GM23338 (cell line): Measurements from ENCODE around the gene ASPDH. TPM values are rescaled to one million over a fixed set of nuclear protein-coding genes. Genes with fewer than 3 reads are reported as not detected.
A peak's percentile ranks its signal among the peaks of the same experiment; 100 is the strongest.

Experiments
- ATAC-seq: fragments of 200-7000 bp; cut with Tn5 transposase; 3 replicates; pipeline ENCODE4 v1.9.1; 2020
- DNase-seq: peaks from one replicate; pipeline ENCODE4 v3.0.0-alpha.2; 2015; ENCODE audit warnings: low spot score
- H2AFZ ChIP-seq: fragments of 200-600 bp; sonication (generic); 2 replicates; pipeline ENCODE4 v1.8.0; 2016; ENCODE audit warnings: antibody characterized with exemption, mild to moderate bottlenecking, moderate library complexity
- H3F3A ChIP-seq: fragments of 200-600 bp; sonication (generic); replicated peaks from 2 replicates; pipeline ENCODE4 v1.8.0; 2017; ENCODE audit warnings: antibody characterized with exemption, mixed run types, low read depth
- H3K27ac ChIP-seq: fragments of 200-600 bp; sonication (generic); 2 replicates; pipeline ENCODE4 v1.6.1; 2016; ENCODE audit warnings: low read depth
- H3K27me3 ChIP-seq: fragments of 200-600 bp; sonication (generic); 2 replicates; pipeline ENCODE4 v1.8.0; 2016; ENCODE audit warnings: mild to moderate bottlenecking, mixed run types, moderate library complexity; ENCODE audit not compliant: insufficient read depth
- H3K36me3 ChIP-seq: fragments of 200-600 bp; sonication (generic); 2 replicates; pipeline ENCODE4 v1.8.0; 2016; ENCODE audit warnings: mild to moderate bottlenecking; ENCODE audit not compliant: insufficient read depth
- H3K4me1 ChIP-seq: fragments of 200-600 bp; sonication (generic); 2 replicates; pipeline ENCODE4 v1.8.0; 2016; ENCODE audit warnings: mild to moderate bottlenecking, moderate library complexity; ENCODE audit not compliant: insufficient read depth
- H3K4me2 ChIP-seq: fragments of 200-600 bp; sonication (generic); 2 replicates; pipeline ENCODE4 v1.7.1; 2017; ENCODE audit warnings: mixed run types
- H3K4me3 ChIP-seq: fragments of 200-600 bp; sonication (generic); 2 replicates; pipeline ENCODE4 v1.6.1; 2016; ENCODE audit warnings: mixed run types
- H3K79me2 ChIP-seq: fragments of 200-600 bp; sonication (generic); replicated peaks from 2 replicates; pipeline ENCODE4 v1.8.0; 2017; ENCODE audit warnings: mild to moderate bottlenecking; ENCODE audit not compliant: insufficient read depth
- H3K9me2 ChIP-seq: fragments of 200-600 bp; sonication (generic); 2 replicates; pipeline ENCODE4 v1.8.0; 2017; ENCODE audit not compliant: insufficient read depth
- H4K20me1 ChIP-seq: fragments of 200-600 bp; sonication (generic); replicated peaks from 2 replicates; pipeline ENCODE4 v1.8.0; 2017; ENCODE audit warnings: mild to moderate bottlenecking; ENCODE audit not compliant: insufficient read depth
- H3K27ac Mint-ChIP-seq: 2 replicates; pipeline ENCODE4 v1.8.0; 2020; ENCODE audit warnings: inconsistent platforms, mild to moderate bottlenecking, moderate library complexity, mixed read lengths
- H3K27me3 Mint-ChIP-seq: 3 replicates; pipeline ENCODE4 v1.8.0; 2022; ENCODE audit warnings: low read depth, mild to moderate bottlenecking, moderate library complexity, mixed read lengths, inconsistent platforms; ENCODE audit not compliant: insufficient read depth, poor library complexity
- H3K36me3 Mint-ChIP-seq: 3 replicates; pipeline ENCODE4 v1.8.0; 2021; ENCODE audit warnings: low read depth, mild to moderate bottlenecking, inconsistent platforms, moderate library complexity, mixed read lengths
- H3K4me1 Mint-ChIP-seq: 3 replicates; pipeline ENCODE4 v1.8.0; 2020; ENCODE audit warnings: mild to moderate bottlenecking, inconsistent platforms, mixed read lengths
- H3K4me3 Mint-ChIP-seq: 3 replicates; pipeline ENCODE4 v1.8.0; 2021; ENCODE audit warnings: moderate library complexity, mild to moderate bottlenecking, inconsistent platforms, mixed read lengths
- H3K9me3 Mint-ChIP-seq: 3 replicates; pipeline ENCODE4 v1.8.0; 2020; ENCODE audit warnings: moderate library complexity, mild to moderate bottlenecking, inconsistent platforms, mixed read lengths
- EZH2 ChIP-seq: fragments of 200-600 bp; sonication (generic); IDR thresholded peaks from one replicate; pipeline ENCODE4 v1.8.0; 2017; ENCODE audit warnings: antibody characterized with exemption, mild to moderate bottlenecking, low read depth; ENCODE audit not compliant: unreplicated experiment
- JUNB ChIP-seq: IDR thresholded peaks from one replicate; pipeline ENCODE4 v1.6.1; 2016; ENCODE audit warnings: antibody characterized with exemption; ENCODE audit not compliant: unreplicated experiment
- POLR2AphosphoS5 ChIP-seq: IDR thresholded peaks from 2 replicates; pipeline ENCODE4 v1.6.1; 2016; ENCODE audit warnings: antibody characterized with exemption, low read depth
- STAT1 ChIP-seq: IDR thresholded peaks from one replicate; pipeline ENCODE4 v1.6.1; 2016; ENCODE audit warnings: antibody characterized with exemption; ENCODE audit not compliant: unreplicated experiment
- ZNF462 ChIP-seq: fragments of 250-450 bp; sonication (Bioruptor Pico); IDR thresholded peaks from 2 replicates; pipeline ENCODE4 v1.5.0; 2020; ENCODE audit warnings: mild to moderate bottlenecking, moderate library complexity
- polyA plus RNA-seq: library from polyadenylated mRNA; unstranded; fragments of >200 nt; fragmentation: Nextera tagmentation; extraction: Ambion mirVana; gene quantifications from 2 replicates; pipeline ENCODE4 v1.2.1, GENCODE V29; 2016
- total RNA-seq: library from RNA; depleted of rRNA; stranded (reverse); fragments of >200 nt; shearing (Covaris generic); gene quantifications from 2 replicates; pipeline ENCODE4 v1.2.3, GENCODE V29; 2014
- TF ChIP-seq, protein P1 (sequence below): IDR thresholded peaks from one replicate; pipeline ENCODE4 v1.6.1; 2018; ENCODE audit warnings: antibody characterized with exemption; ENCODE audit not compliant: unreplicated experiment
- TF ChIP-seq, protein P2 (sequence below), 2 experiments: fragments of 200-600 bp in 1 of 2; sonication (generic) in 1 of 2; conservative IDR thresholded peaks; 2 replicates each; pipeline versions ENCODE4 v1.5.1 to v1.6.1; 2016 to 2017; ENCODE audit warnings: antibody characterized with exemption in 2 of 2, low read depth in 2 of 2, mild to moderate bottlenecking in 2 of 2, moderate library complexity in 1 of 2

ASPDH gene
- total and polyA plus RNA-seq, 2 experiments from 2014 or later = not detected

DNA sequence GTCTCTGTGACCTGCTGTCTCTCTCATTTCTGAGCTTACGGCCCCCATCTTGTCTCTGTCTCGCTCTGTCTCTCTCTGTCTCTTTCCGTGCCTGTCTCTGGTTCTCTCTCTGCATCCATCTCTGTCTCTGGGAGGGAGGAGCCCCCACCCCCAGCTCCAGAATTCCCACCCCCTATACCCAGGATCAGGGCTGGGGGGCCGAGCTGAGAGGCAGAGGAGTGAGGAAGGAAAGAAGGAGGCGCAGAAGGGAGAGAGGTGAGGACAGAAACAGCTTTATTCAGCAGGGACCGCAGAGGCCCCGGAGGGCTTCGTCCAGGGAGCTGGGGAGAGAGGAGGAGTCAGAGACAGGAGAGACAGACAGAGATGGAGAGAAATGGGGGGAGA lies 16.7 kb downstream of the ASPDH start (continued):
- TF ChIP-seq ZNF462 (no peak), STAT1 (no peak), JUNB (no peak)

GRCh38 chr19:50496189-50497021 lies 17.3 kb downstream of the ASPDH start:
- Histone ChIP-seq H3K27ac (no peak overlapping the region), H3K4me3 (no peak overlapping the region)
- TF ChIP-seq, protein P1, sequence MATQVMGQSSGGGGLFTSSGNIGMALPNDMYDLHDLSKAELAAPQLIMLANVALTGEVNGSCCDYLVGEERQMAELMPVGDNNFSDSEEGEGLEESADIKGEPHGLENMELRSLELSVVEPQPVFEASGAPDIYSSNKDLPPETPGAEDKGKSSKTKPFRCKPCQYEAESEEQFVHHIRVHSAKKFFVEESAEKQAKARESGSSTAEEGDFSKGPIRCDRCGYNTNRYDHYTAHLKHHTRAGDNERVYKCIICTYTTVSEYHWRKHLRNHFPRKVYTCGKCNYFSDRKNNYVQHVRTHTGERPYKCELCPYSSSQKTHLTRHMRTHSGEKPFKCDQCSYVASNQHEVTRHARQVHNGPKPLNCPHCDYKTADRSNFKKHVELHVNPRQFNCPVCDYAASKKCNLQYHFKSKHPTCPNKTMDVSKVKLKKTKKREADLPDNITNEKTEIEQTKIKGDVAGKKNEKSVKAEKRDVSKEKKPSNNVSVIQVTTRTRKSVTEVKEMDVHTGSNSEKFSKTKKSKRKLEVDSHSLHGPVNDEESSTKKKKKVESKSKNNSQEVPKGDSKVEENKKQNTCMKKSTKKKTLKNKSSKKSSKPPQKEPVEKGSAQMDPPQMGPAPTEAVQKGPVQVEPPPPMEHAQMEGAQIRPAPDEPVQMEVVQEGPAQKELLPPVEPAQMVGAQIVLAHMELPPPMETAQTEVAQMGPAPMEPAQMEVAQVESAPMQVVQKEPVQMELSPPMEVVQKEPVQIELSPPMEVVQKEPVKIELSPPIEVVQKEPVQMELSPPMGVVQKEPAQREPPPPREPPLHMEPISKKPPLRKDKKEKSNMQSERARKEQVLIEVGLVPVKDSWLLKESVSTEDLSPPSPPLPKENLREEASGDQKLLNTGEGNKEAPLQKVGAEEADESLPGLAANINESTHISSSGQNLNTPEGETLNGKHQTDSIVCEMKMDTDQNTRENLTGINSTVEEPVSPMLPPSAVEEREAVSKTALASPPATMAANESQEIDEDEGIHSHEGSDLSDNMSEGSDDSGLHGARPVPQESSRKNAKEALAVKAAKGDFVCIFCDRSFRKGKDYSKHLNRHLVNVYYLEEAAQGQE = no peak
- TF ChIP-seq, protein P2, sequence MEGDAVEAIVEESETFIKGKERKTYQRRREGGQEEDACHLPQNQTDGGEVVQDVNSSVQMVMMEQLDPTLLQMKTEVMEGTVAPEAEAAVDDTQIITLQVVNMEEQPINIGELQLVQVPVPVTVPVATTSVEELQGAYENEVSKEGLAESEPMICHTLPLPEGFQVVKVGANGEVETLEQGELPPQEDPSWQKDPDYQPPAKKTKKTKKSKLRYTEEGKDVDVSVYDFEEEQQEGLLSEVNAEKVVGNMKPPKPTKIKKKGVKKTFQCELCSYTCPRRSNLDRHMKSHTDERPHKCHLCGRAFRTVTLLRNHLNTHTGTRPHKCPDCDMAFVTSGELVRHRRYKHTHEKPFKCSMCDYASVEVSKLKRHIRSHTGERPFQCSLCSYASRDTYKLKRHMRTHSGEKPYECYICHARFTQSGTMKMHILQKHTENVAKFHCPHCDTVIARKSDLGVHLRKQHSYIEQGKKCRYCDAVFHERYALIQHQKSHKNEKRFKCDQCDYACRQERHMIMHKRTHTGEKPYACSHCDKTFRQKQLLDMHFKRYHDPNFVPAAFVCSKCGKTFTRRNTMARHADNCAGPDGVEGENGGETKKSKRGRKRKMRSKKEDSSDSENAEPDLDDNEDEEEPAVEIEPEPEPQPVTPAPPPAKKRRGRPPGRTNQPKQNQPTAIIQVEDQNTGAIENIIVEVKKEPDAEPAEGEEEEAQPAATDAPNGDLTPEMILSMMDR (conservative IDR thresholded peaks at IDR 0.05; ENCODE audit: low read depth in 2 of 2) = no peak; a peak in 1 of 4 replicates
- no peak for TF ChIP-seq POLR2AphosphoS5
- TF ChIP-seq EZH2 = no peak

More at GRCh38 chr19:50496189-50497021, 17.3 kb downstream of the ASPDH start:
- Histone ChIP-seq H3K27me3 (peaks cover 91% of the 10 kb centered on the region), H3K9me2 (no peaks in the 10 kb centered on the region), H3K79me2 (no peaks in the 10 kb centered on the region), H3F3A (no peaks in the 10 kb centered on the region), H3K36me3 (no peaks in the 10 kb centered on the region), H3K4me2 (no peak overlapping the region; the same call in 1 of the 2 replicates), H3K4me1 (peaks cover 11% of the 10 kb centered on the region; the same call in 1 of the 2 replicates), H4K20me1 (no peaks in the 10 kb centered on the region), H2AFZ (no peak overlapping the region)
- Mint-ChIP-seq H3K4me1 (no peaks in the 10 kb centered on the region; the same call in 2 of the 3 replicates), H3K36me3 (peaks cover 34% of the 10 kb centered on the region), H3K4me3 (no peak overlapping the region), H3K27me3 (peaks cover 10% of the 10 kb centered on the region), H3K27ac (no peak overlapping the region), H3K9me3 (peaks cover 58% of the 10 kb centered on the region)
- ATAC-seq (no peak), DNase-seq (peak; percentile 59)
